MV-4-11 (cell line): ENCODE results near the gene DDX59.

Experiments used
- DNase-seq: peaks from one replicate; lab custom pipeline; 2025; lab: John Stamatoyannopoulos, UW

DDX59 gene

GRCh38 chr1:200628223-200628881 is 41.4 kb downstream of the DDX59 start:
- peak; percentile 89 for DNase-seq

DNA sequence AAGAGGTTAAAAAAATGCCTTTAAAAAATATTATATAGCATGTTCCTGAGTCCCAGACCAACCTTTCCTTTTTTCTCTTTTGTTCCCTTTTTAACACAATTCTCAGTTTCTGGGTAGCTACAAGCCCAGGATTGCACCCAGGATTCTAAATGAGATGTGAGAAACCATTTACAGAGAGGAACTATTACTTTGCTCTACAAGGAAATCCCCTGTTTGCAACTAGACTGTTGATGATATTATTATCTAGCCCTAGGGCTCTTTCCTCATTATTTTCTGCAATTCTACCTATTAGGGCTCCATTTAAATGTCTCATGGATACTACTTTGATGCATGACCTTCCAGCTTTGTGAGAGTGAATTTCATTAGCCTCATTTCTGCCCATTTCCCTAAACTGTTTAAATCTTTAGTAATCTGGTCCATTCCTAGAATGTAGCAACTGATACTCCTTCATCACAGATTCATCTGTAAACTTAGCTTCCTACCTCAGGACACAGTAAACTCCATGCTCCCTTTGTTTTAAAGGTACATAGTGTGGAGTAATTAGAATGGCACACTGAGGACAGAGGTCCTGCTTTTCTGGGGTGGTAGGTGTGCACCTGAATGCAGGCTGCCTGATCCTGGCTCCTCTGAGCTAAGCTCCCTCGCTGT is 42.0 kb downstream of the DDX59 start:
- DNase-seq: peak; percentile 55

GRCh38 chr1:200626853-200627534 is 42.7 kb downstream of the DDX59 start:
- DNase-seq: no peak

DNA sequence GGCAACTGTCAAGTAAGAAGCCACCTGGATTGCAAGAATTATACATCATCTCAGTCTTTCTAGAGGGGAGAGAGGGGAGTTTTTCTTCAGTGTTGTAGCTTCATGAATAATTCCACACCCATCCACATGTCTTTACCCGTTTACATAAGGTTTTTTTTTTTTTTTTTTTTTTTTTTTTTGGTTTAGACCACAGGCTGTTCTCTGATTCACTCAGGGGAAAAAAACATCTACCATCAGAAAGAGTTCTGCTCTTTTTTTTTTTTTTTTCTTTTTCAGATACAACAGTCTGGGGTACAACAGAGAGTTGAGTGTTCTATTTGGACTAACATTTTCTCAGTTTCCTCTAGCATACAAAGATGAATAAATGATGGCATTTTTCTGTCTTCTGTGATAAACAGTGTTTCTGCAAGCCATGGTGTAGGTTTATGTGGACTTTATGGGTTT is 44.3 kb downstream of the DDX59 start:
- peak; percentile 57 for DNase-seq

- peak; percentile 78 for DNase-seq
Measured at GRCh38 chr1:200624679-200625335, 44.9 kb downstream of the DDX59 start.

DNA sequence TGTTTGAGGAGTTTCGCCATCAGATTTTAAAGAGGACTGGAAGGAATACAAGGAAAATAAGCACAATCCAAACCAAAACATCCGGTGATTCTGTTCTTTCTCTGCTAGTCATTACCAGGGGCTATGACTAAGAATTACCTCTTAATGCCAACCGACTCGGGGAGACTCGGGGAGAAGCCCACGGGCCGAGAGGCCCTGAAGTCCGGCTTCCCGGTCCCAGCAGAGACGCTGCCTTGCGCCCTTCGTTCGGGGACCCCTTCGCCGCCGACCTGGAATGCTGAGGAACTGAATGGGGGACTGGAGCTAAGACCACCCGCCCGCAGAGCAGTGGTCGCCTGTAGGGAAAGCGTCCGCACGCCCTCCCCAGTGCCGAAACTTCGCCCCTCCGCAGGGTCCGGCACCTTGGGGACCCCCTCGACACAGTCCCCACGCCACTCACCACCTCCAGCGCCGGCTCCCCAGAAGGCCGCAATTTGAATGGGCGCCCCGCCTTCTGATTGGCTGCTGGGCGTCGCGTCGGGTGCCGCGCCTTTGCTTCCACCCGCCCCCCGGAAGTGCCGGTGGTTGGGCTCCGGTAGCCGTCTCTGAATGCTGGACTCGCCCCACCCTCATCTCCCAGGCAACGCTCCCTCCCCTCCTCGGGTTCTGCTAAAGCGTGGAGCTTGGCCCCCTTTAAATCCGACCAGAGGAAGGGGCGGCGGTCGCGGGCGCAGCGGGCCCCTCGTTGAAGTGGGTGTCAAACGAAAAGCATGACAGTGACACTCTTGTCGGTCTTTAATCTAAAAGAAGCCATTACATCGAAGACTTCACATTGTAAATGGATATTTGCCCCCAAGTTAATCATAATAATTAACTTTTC is 49.2 kb downstream of the DDX59 start, which contains the start of gene KIF14:
KIF14 (minus strand) TSS at position 479 of the 859 bp plus-strand sequence. CDS start 2,028 bp downstream, outside the sequence.
- DNase-seq: peak; percentile 91

- DNase-seq: no peak
Measured at GRCh38 chr1:200619894-200620272, 49.8 kb downstream of the DDX59 start.

DNA sequence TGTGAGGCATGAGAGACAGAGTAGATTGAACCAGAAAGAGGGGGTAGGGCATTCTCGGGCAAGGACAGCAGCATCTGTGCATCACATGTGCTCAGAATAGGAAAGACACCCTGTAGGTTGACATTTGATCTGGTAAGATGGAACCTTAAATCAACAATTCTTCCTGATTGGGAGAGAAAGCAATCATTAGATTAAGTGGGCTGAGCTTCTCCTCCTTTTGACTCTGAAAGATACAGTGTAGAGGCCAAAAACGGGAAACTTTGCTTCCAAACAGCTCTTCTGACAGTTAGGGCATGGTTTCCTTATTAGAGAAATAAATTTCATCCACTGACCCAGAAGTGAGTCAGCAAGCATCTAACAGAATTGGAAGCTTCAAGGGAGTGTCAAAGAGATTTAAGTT is 58.9 kb downstream of the DDX59 start:
- no peak for DNase-seq

DNA sequence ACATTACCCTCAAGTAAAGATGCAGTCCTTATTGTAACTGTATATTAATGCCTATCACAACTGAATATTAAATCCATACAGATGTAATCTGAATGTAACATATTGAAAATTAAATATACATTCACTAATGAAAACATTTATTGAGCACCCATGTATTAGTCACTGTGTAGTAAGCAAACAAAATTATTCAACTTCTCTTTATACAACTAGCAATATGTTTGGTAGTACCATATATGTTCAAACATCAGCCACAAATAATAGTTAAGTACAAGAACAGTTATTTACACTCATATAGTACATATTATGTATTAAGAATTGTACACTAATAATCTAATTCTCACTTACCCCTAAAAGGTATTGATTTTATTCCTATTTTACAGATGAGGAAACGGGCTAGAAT is 67.1 kb downstream of the DDX59 start:
- DNase-seq: no peak
